ENCODE measurements around the gene PMEL. TPM values are rescaled to one million over a fixed set of nuclear protein-coding genes. Genes with fewer than 3 reads are reported as not detected.

The PMEL gene
- total RNA-seq, 1 experiment from 2014 or later = 72.2 TPM

DNA sequence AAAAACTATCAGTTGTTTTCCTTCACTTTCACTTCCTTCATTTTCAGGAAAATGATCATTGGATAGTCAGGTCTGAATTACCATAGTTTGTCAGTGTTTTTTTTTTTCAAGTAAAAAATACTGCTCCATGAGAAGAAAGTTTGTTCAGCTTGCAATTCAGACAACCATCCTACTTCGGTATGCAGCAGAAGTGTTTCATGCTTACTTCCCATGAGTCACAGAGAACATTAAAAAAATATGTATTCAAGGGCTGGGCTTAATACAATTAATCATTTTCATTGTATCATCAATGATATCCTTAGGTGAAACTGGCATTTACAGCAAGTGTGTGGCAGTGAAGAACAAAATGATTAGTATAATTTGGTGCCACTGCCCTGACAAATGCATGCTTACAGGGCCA, 59.8 kb downstream of the PMEL start (continued):
- TF ChIP-seq, protein P1, sequence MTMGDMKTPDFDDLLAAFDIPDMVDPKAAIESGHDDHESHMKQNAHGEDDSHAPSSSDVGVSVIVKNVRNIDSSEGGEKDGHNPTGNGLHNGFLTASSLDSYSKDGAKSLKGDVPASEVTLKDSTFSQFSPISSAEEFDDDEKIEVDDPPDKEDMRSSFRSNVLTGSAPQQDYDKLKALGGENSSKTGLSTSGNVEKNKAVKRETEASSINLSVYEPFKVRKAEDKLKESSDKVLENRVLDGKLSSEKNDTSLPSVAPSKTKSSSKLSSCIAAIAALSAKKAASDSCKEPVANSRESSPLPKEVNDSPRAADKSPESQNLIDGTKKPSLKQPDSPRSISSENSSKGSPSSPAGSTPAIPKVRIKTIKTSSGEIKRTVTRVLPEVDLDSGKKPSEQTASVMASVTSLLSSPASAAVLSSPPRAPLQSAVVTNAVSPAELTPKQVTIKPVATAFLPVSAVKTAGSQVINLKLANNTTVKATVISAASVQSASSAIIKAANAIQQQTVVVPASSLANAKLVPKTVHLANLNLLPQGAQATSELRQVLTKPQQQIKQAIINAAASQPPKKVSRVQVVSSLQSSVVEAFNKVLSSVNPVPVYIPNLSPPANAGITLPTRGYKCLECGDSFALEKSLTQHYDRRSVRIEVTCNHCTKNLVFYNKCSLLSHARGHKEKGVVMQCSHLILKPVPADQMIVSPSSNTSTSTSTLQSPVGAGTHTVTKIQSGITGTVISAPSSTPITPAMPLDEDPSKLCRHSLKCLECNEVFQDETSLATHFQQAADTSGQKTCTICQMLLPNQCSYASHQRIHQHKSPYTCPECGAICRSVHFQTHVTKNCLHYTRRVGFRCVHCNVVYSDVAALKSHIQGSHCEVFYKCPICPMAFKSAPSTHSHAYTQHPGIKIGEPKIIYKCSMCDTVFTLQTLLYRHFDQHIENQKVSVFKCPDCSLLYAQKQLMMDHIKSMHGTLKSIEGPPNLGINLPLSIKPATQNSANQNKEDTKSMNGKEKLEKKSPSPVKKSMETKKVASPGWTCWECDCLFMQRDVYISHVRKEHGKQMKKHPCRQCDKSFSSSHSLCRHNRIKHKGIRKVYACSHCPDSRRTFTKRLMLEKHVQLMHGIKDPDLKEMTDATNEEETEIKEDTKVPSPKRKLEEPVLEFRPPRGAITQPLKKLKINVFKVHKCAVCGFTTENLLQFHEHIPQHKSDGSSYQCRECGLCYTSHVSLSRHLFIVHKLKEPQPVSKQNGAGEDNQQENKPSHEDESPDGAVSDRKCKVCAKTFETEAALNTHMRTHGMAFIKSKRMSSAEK (CRISPR knock-in tag; IDR thresholded peaks at IDR 0.05; ENCODE audit: borderline replicate concordance) = no peak

Other genes starting within 250 kb of the PMEL start
- 81.9 to 97.1 TPM (median 95.1 TPM) in 3 replicates for gene BLOC1S1, start 250.0 kb downstream of the PMEL start, total RNA-seq (2021)
- 3.0 to 5.8 TPM (median 3.5 TPM) in 3 replicates for gene RDH5, start 245.6 kb downstream of the PMEL start, total RNA-seq (2021)
- gene CD63, start 237.0 kb downstream of the PMEL start, total RNA-seq (2021) = 409 to 419 TPM (median 414 TPM) in 3 replicates
- 16.9 to 20.7 TPM (median 19.6 TPM) in 3 replicates for gene GDF11, start 222.9 kb downstream of the PMEL start, total RNA-seq (2021)
- gene SARNP, start 148.3 kb downstream of the PMEL start, total RNA-seq (2021) = 98.3 to 102 TPM (median 100 TPM) in 3 replicates
- gene ORMDL2, start 148.0 kb downstream of the PMEL start, total RNA-seq (2021) = 32.9 to 37.9 TPM (median 34.8 TPM) in 3 replicates
- 32.1 to 34.5 TPM (median 34.1 TPM) in 3 replicates for gene DNAJC14, start 136.5 kb downstream of the PMEL start, total RNA-seq (2021)
- gene MMP19, start 123.1 kb downstream of the PMEL start, total RNA-seq (2021) = 0.98 to 1.6 TPM (median 1.0 TPM) in 3 replicates
- gene PYM1, start 38.1 kb downstream of the PMEL start, total RNA-seq (2021) = 55.5 to 61.7 TPM (median 57.3 TPM) in 3 replicates
- 19.8 to 25.5 TPM (median 23.6 TPM) in 3 replicates for gene DGKA, start 34.9 kb downstream of the PMEL start, total RNA-seq (2021)
- 37.6 to 44.1 TPM (median 43.1 TPM) in 3 replicates for gene CDK2, start 788 bp upstream of the PMEL start, total RNA-seq (2021)
- gene RAB5B, start 8.0 kb upstream of the PMEL start, total RNA-seq (2021) = 55.0 to 65.8 TPM (median 64.3 TPM) in 3 replicates
- 20.3 to 23.2 TPM (median 23.2 TPM) in 3 replicates for gene SUOX, start 31.2 kb upstream of the PMEL start, total RNA-seq (2021)
- 13.6 to 14.9 TPM (median 14.8 TPM) in 3 replicates for gene IKZF4, start 55.0 kb upstream of the PMEL start, total RNA-seq (2021)
- gene RPS26, start 75.9 kb upstream of the PMEL start, total RNA-seq (2021) = 66.4 to 77.2 TPM (median 73.4 TPM) in 3 replicates
- 49.2 to 64.3 TPM (median 52.4 TPM) in 3 replicates for gene ERBB3, start 114.1 kb upstream of the PMEL start, total RNA-seq (2021)
- 198 to 249 TPM (median 199 TPM) in 3 replicates for gene PA2G4, start 138.5 kb upstream of the PMEL start, total RNA-seq (2021)
- gene RPL41, start 150.6 kb upstream of the PMEL start, total RNA-seq (2021) = 4,004 to 4,366 TPM (median 4,314 TPM) in 3 replicates
- gene ZC3H10, start 152.2 kb upstream of the PMEL start, total RNA-seq (2021) = 11.3 to 13.6 TPM (median 13.1 TPM) in 3 replicates
- gene ESYT1, start 162.2 kb upstream of the PMEL start, total RNA-seq (2021) = 77.7 to 80.8 TPM (median 80.1 TPM) in 3 replicates
- gene MYL6B, start 186.5 kb upstream of the PMEL start, total RNA-seq (2021) = 171 to 180 TPM (median 173 TPM) in 3 replicates
- gene MYL6, start 192.3 kb upstream of the PMEL start, total RNA-seq (2021) = 835 to 932 TPM (median 844 TPM) in 3 replicates
- gene SMARCC2, start 223.4 kb upstream of the PMEL start, total RNA-seq (2021) = 72.8 to 77.9 TPM (median 76.8 TPM) in 3 replicates

All from WTC11 (cell line).